ENCODE measurements around the gene CDH9.

CDH9 gene

DNA sequence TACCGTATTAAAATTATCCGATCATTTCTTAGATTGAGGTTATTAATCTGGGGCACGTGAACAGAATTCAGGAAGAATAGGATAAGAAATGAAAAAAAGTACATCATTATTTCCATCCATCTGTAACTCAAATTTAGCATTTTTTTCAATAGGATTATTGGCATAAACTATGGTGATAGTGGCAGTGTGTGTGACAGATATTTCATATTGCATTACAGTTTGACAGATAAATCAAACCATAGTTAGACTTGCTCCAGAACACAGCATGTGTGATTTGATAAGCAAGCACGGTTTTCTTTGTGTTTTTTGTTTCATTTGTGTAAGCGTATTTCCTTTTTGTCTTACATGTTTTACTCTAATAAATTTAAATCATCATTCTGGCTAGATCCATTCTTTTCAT is 155.0 kb downstream of the CDH9 start:
- TF ChIP-seq, protein P1, sequence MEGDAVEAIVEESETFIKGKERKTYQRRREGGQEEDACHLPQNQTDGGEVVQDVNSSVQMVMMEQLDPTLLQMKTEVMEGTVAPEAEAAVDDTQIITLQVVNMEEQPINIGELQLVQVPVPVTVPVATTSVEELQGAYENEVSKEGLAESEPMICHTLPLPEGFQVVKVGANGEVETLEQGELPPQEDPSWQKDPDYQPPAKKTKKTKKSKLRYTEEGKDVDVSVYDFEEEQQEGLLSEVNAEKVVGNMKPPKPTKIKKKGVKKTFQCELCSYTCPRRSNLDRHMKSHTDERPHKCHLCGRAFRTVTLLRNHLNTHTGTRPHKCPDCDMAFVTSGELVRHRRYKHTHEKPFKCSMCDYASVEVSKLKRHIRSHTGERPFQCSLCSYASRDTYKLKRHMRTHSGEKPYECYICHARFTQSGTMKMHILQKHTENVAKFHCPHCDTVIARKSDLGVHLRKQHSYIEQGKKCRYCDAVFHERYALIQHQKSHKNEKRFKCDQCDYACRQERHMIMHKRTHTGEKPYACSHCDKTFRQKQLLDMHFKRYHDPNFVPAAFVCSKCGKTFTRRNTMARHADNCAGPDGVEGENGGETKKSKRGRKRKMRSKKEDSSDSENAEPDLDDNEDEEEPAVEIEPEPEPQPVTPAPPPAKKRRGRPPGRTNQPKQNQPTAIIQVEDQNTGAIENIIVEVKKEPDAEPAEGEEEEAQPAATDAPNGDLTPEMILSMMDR (IDR thresholded peaks at IDR 0.05): no peak

DNA sequence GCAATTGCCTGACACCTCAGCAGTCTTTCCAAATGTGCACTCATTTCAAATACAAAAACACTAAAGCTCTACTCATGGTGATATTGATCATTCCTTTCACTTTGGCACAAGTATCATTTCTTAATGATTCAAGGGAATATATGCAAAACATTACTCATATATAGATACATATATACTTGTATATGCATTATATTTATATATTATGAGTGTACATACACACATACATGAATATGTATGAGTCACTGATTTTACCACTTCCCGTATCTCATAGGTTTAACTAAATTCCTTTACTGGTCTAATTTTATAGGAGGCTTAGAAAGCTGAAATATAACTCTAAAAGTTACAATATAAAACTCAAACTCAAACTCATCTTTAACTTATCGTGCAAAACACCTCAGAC is 156.5 kb downstream of the CDH9 start:
- H3K9me3 ChIP-seq: no peaks in the 10 kb centered on the region
- intact Hi-C loops (cut with DNase I; ENCODE audit: low total_unique reads): no loop called here
- H3K4me1 ChIP-seq: no peaks in the 10 kb centered on the region
- H3K36me3 ChIP-seq: no peaks in the 10 kb centered on the region
- TF ChIP-seq, protein P1 (IDR thresholded peaks at IDR 0.05): no peak
- H3K27ac ChIP-seq: no peak overlapping the region
- no peaks in the 10 kb centered on the region for H3K27me3 ChIP-seq
- H3K4me3 ChIP-seq: no peak overlapping the region
- DNase-seq: no peak

More for the DNA sequence above, 155.0 kb downstream of the CDH9 start:
- no peaks in the 10 kb centered on the region for H3K9me3 ChIP-seq
- intact Hi-C loops (cut with DNase I; ENCODE audit: low total_unique reads): no loop called here
- H3K4me1 ChIP-seq: no peaks in the 10 kb centered on the region
- no peak overlapping the region for H3K4me3 ChIP-seq
- H3K27me3 ChIP-seq: no peaks in the 10 kb centered on the region
- no peak overlapping the region for H3K27ac ChIP-seq
- no peaks in the 10 kb centered on the region for H3K36me3 ChIP-seq
- no peak for DNase-seq

DNA sequence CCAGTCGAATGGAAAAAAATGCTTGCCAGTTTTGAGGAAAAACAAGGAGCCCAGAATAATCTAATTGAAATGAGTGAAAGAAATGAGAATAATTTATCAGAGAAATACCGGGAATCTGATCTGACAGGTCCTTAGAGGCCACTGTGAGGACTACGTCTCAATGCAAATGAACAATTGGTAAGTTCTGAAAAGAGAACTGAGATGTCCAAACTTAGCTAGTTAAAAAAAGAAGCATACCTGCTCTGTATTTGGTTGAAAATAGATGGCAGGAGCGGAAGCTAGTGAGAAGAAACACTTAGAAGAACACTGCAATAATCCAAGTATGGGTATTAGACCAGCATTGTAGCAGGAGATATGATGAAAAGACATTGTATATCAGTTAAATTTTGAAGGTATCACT is 161.2 kb downstream of the CDH9 start:
- intact Hi-C loops (cut with DNase I; ENCODE audit: low total_unique reads): no loop called here
- TF ChIP-seq, protein P1 (IDR thresholded peaks at IDR 0.05): no peak
- no peak for DNase-seq
- no peak overlapping the region for H3K4me3 ChIP-seq
- no peaks in the 10 kb centered on the region for H3K4me1 ChIP-seq
- H3K36me3 ChIP-seq: no peaks in the 10 kb centered on the region
- no peaks in the 10 kb centered on the region for H3K9me3 ChIP-seq
- H3K27ac ChIP-seq: no peak overlapping the region
- H3K27me3 ChIP-seq: no peaks in the 10 kb centered on the region

DNA sequence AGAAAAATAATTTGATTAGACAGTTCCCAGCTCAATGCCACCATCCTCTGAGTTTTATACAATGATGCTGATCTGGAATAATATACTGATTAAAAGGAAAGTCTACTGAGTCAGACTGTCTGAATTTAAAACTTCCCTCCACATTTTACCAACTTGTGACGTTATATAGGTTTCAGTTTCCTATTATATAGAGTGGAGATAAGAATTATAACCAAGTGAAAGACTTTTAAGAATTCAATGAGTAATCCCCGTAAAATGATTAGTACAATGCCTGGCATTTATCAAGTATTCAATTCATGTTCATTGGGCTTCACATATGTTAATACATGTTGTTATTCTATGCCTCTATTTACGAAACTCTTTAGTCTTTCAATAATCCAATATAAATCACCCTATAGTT is 166.0 kb downstream of the CDH9 start:
- Histone ChIP-seq H3K9me3 (no peaks in the 10 kb centered on the region), H3K27me3 (no peaks in the 10 kb centered on the region), H3K36me3 (no peaks in the 10 kb centered on the region), H3K4me1 (no peaks in the 10 kb centered on the region), H3K4me3 (no peak overlapping the region), H3K27ac (no peak overlapping the region)
- intact Hi-C loops (cut with DNase I; ENCODE audit: low total_unique reads): no loop called here
- TF ChIP-seq, protein P1 (IDR thresholded peaks at IDR 0.05): no peak
- no peak for DNase-seq

DNA sequence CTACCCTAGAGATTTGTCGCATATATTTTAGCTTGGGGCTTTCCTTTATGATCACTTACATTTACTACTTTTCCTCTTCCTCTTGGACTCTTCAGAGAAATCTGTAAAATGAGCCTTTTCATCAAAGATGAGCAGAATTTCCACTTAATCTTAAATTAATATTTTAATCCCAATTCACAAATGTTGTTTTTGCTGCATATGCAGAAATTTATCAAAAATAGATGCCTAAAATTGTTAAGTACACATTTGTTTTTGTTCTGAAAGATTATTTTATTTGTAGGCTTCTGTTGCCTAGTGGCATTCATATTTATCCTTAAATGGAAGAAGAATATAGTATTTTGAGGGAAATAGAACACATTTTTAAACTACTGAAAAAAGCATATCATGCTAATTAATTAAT is 168.6 kb downstream of the CDH9 start:
- no peaks in the 10 kb centered on the region for H3K4me1 ChIP-seq
- no peak for DNase-seq
- H3K27ac ChIP-seq: no peak overlapping the region

More for the DNA sequence above, 168.6 kb downstream of the CDH9 start:
- Histone ChIP-seq H3K27me3 (no peaks in the 10 kb centered on the region), H3K4me3 (no peak overlapping the region), H3K9me3 (no peaks in the 10 kb centered on the region), H3K36me3 (no peaks in the 10 kb centered on the region)
- TF ChIP-seq, protein P1 (IDR thresholded peaks at IDR 0.05): no peak
- intact Hi-C loops (cut with DNase I; ENCODE audit: low total_unique reads): no loop called here

Data from tibial artery (tissue), 4 donors.